HG02678 (cell line): Measurements from ENCODE around the gene NOS3.
"Not testable (repeated sequence)": the region's sequence is repeated elsewhere in the genome, so short reads cannot be mapped to it uniquely, and the experiment has no call there.

Experiments used
- ATAC-seq: cut with Tn5 transposase; IDR thresholded peaks from one replicate; pipeline ENCODE4 v1.9.1; 2021; ENCODE audit warnings: mild to moderate bottlenecking, moderate library complexity; ENCODE audit not compliant: unreplicated experiment

NOS3 gene

DNA sequence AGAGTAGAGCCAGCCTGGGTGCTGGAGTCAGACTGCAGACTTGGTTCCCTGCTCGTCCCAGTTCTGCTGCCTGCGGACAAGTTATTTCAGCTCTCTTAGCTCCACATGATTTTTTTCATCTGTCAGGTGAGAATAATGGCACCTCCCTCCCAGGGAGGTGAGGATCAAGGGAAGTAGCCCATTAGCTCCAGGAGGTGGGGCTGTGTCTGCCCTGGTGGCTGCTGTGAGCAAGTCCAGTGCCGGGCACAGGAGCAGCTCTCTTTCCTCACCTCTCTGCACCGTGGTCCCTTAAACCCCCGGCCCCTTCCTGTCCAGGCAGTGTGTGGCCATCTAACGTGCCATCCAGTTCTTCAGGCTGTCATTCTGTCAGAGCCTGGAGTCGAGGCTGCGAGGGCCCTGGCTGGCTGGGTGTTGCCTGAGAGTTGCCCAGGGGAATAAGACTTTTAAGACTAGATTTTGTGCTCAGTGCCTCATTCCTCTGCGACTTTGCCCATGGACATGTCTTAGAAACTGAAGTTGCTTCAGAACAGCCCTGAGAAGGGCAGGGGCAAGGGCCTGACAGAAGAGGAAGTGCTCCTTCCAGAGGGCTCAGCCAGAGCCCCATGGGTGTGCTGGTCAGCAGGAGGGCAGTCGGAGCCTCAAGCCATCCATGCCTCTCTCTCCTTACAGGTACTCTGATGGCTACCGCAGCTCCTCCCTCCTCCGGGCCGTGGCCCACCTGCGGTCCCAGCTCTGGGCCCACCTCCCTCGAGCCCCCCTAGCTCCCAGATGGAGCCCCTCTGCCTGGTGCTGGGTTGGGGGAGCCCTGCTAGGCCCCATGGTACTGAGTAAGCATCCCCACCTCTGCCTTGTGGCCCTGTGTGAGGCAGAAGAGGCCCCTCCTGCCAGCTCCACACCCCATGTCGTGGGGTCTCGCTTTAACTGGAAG lies 42.4 kb downstream of the NOS3 start:
- no peak for ATAC-seq

DNA sequence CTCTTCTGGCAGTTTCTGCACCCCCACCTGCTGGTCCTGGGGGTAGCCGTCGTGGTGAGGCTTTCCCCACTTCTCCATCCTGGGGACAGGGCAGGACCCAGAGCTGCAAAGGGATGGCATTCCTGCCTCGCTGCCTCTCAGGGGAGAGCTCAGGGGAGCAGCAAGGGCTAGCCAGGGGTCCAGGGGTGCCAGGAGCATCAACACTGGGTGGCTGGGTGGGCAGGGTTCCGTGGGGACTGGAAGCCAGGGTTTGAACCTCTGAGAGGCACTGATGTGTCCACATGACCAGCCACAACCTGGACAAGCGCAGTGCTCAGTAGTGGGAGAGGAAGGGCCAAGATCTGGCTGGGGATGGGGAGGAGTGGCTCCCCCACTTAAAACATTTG lies 43.0 kb downstream of the NOS3 start:
- ATAC-seq: no peak

DNA sequence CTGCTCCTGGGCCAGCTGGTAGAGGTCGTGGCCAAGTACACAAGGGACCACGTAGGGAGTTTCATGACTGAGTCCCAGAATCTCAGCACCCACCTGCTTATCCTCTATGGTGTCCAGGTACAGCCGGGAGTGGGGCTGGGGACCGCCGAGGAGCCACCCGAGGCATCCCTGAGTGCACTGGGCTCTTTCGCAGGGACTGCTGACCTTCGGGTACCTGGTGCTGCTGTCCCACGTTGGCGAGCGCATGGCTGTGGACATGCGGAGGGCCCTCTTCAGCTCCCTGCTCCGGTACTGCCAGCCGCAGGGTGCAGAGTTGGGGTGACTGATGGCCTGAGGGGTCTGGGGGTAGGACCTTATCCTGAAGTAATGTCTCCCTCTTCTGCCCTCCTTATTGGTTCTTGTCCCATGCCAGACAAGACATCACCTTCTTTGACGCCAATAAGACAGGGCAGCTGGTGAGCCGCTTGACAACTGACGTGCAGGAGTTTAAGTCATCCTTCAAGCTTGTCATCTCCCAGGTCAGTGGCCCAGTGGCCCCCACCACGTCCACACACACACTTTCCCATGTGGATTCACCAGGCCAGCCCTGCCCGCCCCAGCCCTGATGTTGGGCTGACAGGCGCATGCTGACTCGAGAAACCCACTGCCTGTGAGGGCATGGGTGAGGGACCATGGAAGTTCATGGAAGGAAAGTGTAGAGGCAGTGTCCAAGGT lies 43.7 kb downstream of the NOS3 start:
- no peak for ATAC-seq

DNA sequence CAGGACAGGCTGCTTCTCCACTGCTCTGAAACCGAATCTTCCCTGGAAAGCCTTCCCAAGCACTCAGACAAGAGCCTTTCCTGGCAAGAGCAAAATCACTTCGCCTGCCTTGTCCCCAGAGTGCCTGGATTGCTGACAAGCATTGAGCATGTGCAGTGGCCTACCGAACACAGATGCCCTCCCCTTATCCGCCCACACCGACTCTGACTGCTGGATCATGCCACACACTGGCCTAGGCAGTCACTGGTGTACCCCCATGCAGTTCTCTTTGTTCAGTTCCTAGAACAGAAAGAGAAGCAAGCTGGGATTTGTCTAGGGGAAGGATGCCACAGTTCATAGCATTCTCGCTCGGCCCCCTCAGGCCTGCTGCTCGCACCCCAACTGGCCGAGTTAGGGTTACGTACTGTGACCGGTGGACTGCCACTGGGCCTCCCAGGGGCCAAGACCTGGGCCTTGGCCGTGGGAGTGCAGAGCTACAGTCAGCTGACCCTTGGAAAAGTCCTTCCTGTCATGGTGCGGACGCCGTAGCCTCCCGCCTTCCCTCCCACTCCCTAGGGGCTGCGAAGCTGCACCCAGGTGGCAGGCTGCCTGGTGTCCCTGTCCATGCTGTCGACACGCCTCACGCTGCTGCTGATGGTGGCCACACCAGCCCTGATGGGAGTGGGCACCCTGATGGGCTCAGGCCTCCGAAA lies 44.4 kb downstream of the NOS3 start:
- no peak for ATAC-seq

DNA sequence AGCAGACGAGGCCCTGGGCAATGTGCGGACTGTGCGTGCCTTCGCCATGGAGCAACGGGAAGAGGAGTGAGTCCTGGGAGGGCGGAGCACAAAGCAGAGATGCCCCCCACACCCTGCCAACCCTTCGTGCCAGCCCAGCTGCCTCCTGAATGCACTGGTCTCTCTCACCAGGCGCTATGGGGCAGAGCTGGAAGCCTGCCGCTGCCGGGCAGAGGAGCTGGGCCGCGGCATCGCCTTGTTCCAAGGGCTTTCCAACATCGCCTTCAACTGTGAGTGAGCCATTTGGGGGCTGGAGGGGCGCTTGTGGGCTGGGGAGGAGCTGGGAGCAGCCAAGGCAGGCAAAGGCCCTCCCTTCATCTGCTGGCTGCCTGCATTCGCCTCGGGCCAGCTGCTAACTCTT lies 45.1 kb downstream of the NOS3 start:
- ATAC-seq: no peak

DNA sequence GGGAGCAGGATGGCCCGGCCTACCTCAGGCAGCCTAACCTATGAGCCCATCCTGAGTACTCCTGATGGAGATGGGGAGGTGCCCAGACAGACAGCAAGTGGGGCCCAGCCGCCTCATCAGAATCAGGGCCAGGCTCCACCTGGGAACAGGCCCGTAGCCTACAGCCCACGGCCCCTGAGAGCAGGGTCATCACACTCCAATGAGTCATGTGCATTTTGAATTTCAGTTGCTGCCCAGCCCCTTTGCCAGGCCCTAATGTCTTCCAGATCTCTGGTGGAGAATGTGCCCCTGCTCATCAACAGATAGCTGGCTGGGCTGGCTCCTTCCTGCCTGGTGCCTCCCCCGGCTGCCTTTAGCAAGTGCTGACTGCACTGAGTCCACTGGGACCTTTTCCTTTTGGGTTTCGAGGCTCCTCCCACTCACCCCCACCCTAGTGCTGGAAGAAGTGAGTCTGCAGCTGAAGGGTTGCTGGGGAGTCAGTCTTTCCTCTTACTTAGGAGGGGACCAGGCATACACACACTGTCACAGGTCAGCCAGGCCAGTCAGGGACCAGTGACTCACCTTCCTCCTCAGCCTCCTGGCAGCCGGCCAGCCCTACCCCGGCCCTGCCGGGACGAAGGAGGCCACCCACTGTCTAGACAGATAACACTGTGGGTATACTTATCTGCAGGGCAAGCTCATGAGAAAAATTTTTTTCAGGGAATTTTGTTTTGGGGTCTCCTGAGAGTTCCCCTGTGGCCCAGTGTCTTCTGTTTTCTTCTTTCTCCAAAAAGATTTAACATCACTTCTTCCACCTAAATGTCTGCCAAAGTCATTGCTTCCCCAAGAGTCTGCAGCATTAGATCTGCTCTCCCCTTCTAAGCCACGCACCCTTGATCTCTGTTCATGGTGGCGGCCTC lies 48.4 kb downstream of the NOS3 start:
- no peak for ATAC-seq

DNA sequence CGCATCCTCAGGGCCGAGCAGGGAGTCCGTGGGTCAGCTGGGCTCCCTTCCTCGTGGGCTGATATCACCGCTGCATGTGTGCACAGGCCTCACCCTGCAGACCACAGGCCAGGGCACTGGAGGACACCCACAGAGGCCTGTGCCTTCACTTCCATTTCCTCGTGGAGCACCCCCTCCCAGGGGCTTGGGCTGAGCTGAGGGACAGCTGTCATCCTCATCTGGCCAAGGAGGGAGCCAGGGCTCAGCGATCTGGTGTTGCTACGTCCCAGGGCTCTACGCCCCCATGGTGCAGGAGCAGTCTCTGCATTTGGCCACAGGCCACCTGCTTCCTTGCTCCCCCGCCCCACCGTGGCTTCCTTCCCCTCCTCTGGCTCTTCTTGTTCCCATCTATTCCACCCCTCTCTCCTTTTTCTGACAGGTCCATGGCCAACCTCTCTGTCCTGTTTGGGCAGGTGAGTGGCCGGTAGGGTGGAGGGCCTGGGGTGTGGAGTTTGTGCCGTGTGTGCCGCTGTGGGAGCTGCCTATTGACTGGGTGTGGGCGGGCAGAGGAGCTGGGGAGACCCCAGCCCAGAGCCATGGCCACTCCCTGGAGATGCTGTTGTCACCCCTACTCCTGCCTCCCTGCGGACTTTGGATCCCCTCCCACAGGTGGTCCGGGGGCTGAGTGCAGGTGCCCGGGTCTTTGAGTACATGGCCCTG lies 49.2 kb downstream of the NOS3 start:
- ATAC-seq: no peak

DNA sequence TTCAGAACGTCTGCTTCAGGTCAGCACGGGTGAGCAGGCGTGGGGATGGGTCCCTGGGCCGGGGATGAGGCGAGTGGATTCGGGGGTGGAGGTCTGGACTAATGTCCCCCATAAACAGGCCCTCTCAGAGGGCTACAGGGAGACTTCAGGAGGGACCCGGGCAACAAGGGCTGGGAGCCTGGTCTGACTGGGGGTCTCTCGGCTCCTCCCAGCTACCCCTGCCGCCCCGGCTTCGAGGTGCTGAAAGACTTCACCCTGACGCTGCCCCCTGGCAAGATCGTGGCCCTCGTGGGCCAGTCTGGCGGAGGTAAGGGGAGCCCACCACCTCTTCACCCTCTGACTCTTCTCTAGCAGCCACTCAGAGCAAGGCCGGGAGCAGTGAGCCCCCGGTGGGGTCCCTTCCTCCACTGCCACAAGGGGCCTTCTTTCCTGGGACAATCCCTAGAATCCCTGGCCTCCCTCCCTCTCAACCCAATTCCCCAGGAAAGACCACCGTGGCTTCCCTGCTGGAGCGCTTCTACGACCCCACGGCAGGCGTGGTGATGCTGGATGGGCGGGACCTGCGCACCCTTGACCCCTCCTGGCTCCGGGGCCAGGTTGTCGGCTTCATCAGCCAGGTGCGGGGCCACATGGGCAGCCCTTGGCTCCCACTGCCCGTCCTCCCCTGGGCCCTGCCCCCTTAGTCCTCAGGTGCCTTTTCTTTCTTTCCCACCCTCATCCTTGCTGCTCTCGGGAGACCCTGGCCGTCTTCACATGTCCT lies 50.0 kb downstream of the NOS3 start:
- ATAC-seq: no peak

DNA sequence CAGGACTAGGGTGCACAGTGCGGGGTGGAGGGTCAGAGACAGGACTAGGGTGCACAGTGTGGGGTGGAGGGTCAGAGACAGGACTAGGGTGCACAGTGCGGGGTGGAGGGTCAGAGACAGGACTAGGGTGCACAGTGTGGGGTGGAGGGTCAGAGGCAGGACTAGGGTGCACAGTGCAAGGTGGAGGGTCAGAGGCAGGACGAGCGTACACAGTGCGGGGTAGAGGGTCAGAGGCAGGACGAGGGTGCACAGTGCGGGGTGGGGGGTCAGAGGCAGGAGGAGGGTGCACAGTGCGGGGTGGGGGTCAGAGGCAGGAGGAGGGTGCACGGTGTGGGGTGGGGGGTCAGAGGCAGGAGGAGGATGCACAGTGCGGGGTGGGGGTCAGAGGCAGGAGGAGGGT lies 52.6 kb downstream of the NOS3 start:
- not testable (repeated sequence) for ATAC-seq

DNA sequence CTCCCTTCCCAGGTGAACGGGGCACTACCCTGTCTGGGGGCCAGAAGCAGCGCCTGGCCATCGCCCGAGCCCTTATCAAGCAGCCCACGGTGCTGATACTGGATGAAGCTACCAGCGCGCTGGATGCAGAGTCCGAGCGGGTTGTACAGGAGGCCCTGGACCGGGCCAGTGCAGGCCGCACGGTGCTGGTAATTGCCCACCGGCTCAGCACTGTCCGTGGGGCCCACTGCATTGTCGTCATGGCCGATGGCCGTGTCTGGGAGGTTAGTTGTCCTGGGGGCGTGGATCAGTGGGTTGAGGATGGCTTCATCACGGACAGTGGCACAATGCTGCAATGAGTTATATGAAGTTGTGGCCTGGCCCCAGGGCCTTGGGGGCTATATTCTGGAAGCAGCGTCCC lies 53.1 kb downstream of the NOS3 start:
- no peak for ATAC-seq

DNA sequence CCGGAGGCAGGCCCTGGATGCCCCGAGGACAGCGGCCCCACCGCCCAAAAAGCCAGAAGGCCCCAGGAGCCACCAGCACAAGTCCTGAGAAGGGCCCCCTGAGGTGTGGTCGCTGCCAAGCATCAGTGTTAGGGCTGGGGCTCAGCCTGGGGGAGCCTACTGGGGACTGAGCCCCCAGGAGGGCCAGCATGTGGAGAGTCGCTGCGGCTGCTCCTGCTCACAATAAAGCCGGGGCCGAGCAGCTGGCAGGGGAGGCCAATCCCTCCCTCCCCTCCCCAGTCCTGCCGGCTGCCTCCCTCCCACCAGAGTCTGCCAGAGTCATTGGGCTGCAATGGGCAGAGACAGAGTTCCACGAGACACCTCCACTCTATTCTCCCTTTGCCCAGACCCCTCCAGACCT lies 54.4 kb downstream of the NOS3 start:
- ATAC-seq: no peak

DNA sequence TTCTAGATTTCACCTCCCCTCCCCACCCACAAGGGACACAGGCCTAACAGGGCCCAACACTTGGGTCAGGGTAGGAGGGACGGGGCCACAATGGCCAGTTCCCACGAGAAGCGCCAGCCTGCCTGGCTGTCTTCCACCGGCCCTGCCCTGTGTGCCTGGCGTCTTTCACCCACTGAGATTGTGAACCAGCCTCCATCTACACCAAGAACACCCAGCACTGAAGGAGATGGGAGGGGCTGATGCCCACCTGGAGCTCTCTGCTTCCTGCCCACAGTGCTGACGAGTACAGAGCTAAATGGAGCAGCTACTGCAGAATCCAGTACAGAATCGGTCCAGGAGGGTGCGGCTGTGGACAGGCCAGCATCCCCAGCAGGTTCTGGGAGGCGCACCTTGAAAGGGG lies 55.1 kb downstream of the NOS3 start:
- no peak for ATAC-seq

DNA sequence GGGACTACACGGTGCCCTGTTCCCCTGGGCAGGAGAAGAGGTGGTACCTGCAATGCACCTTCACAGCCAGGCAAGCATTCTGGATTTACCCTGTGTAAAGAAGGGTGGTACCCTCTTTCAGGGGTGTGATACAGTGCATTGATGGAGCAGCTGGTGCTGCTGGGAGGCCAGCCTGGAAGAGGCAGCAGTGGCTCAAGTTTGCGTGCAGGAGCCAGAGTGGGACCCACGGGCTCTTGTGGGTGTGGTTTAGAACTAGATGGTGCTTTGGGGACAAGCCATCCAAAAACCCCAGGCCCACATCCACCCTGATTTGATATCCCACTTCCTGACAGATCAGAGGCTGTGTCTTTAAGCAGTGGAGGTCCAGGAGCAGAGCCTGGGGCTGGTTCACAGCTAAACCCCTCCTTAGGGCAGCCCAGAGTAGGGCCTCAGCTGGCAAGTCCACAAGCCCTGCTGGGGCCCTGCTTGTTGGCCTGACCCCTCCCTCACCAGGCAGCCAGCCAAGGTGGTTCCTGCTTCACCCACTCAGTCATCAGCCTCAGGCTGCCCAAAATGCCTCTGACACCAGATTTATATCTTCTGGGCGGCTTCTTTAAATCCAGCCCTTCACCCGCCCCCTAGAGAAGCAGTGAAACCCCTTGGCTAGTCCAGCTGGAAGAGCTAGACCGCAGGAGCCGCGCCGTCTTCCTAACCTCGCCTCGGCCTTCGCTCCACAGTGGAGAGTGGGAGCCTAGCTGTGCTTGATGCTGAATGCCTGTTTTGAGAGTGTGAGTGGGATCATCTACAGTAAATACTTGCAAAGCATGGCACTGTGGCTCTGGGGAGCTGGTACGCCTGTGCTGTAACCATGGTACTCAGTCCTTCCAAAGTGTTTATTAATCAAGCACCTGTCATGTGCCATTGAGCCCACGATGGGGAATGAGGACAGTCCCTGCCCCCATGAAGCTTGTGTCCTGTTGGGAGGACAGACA lies 56.1 kb downstream of the NOS3 start:
- no peak for ATAC-seq

DNA sequence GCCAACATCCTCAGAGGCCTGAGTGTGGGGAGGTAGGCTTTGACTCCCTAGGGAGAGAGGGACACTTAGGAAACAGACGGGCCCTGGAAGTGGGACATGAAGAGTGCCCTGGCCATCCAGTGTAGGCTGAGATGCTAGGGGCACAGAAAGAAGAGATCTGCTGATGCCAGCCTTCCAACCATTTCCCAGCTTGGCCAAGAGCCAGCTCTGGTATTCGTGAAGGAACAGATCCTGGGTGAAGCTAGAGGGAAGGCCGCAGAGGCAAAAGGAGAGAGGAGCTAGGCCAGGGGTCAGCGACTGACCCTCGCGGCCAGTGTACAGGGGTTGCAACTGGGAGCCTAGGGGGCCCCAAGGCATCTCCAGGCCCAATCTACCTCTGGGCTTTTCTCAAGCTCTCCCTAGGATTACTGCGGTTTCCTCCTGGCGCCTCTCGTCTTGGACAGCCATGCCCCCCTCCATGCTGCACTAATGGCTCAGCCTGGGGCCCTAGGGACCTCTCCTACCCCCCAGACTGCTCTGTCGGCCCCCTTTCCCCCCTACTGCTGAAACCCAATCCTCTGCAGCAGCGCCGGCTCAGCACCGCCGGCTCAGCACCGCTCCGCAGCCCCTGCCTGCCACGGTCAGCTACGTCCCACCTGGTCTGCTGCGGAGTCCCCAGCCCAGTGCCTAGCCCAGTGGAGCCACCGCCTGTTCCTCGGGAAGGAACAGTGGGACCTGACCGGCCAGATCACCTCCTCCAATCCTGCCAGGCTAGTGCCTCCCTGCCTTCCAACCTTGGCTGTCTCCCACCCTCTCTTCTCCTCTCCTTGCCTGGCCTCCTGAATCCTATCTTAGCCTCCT lies 57.4 kb downstream of the NOS3 start, which contains the start of gene ASIC3:
ASIC3 (plus strand) TSS at position 556 of the 840 bp plus-strand sequence. CDS start 355 bp downstream, outside the sequence.
- no peak for ATAC-seq

DNA sequence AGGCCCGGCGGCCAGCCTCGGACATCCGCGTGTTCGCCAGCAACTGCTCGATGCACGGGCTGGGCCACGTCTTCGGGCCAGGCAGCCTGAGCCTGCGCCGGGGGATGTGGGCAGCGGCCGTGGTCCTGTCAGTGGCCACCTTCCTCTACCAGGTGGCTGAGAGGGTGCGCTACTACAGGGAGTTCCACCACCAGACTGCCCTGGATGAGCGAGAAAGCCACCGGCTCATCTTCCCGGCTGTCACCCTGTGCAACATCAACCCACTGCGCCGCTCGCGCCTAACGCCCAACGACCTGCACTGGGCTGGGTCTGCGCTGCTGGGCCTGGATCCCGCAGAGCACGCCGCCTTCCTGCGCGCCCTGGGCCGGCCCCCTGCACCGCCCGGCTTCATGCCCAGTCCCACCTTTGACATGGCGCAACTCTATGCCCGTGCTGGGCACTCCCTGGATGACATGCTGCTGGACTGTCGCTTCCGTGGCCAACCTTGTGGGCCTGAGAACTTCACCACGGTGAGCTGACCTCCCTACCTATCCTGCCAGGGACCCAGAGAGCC lies 58.2 kb downstream of the NOS3 start:
- no peak for ATAC-seq

DNA sequence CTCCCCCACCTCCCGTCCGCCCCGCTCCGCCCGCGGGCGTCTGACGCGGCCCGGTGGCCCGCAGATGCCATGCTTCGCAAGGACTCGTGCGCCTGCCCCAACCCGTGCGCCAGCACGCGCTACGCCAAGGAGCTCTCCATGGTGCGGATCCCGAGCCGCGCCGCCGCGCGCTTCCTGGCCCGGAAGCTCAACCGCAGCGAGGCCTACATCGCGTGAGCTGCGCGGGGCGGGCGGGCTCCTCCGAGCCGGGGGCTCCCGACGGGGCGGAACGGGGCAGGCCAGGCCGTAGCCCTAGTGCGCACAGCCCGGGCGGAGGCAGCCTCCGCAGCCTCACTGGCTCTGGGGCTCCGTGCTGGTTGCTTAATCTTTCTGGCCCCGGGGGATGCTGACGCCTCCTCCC lies 60.3 kb downstream of the NOS3 start:
- ATAC-seq: peak; percentile 39

DNA sequence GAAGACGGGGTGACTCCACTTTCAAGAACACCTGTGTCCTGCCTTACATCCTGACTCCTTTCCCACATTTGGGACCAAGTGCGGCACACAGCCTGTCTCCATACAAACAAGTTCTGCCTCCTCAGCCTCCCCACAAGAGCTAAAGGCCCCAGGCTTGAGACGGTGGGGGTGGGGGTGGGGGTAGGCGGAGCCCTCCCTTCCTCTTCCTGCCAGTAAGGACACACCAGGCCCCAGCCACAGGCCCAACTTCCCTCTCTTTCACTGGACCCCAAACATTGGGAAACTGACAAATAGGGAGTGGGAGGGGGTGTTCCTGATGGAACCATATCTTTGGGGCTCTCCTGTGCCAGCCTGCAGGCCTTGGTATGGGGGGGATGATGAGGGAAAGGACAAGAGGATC lies 62.3 kb downstream of the NOS3 start:
- ATAC-seq: no peak
